ENCODE data around the gene JAK2.

- TF ChIP-seq CTCF (optimal IDR thresholded peaks at IDR 0.05 in 1 of 3, IDR thresholded peaks at IDR 0.05 in 1 of 3, conservative IDR thresholded peaks at IDR 0.05 in 1 of 3; ENCODE audit: extremely low read depth in 1 of 3, insufficient read depth in 2 of 3, low read length in 3 of 3) (no peak), EZH2 (IDR thresholded peaks at IDR 0.05; ENCODE audit: low read length) (no peak)
These were observed 19.4 kb downstream of the JAK2 start for GRCh38 chr9:5004481-5004880.

Measured in keratinocyte (primary cell).